AG04449 (cell line): Measurements from ENCODE around the gene PCYT1A.
"Not testable (repeated sequence)": the region's sequence is repeated elsewhere in the genome, so short reads cannot be mapped to it uniquely, and the experiment has no call there.

ENCODE experiments used
- CTCF ChIA-PET: fragments of 350-600 bp; formaldehyde crosslinking; extraction: SDS; loops from one replicate; lab custom pipeline; 2021; ENCODE audit warnings: antibody characterized with exemption; lab: Yijun Ruan, JAX
- POLR2A ChIA-PET: fragments of 400-600, 350-600 bp; formaldehyde crosslinking; extraction: SDS; loops from one replicate; lab custom pipeline; 2020; ENCODE audit warnings: antibody characterized with exemption, inconsistent platforms; lab: Yijun Ruan, JAX
- DNase-seq: peaks from one replicate; pipeline ENCODE4 v3.0.0-alpha.2; 2010; ENCODE audit warnings: low read depth, low spot score
- H3K4me3 ChIP-seq: 2 replicates; pipeline ENCODE4 v1.5.1; 2011; ENCODE audit warnings: low read depth, mild to moderate bottlenecking, control low read depth, low read length
- TF ChIP-seq, protein P1 (sequence below): IDR thresholded peaks from one replicate; pipeline ENCODE4 v1.5.1; 2011; ENCODE audit warnings: mild to moderate bottlenecking, moderate library complexity, low read length, control low read depth, inconsistent platforms; ENCODE audit not compliant: insufficient read depth; ENCODE audit errors: missing control alignments

Gene PCYT1A

GRCh38 chr3:196255776-196256175 lies 31.8 kb downstream of the PCYT1A start:
- H3K4me3 ChIP-seq = no peak overlapping the region
- TF ChIP-seq, protein P1, sequence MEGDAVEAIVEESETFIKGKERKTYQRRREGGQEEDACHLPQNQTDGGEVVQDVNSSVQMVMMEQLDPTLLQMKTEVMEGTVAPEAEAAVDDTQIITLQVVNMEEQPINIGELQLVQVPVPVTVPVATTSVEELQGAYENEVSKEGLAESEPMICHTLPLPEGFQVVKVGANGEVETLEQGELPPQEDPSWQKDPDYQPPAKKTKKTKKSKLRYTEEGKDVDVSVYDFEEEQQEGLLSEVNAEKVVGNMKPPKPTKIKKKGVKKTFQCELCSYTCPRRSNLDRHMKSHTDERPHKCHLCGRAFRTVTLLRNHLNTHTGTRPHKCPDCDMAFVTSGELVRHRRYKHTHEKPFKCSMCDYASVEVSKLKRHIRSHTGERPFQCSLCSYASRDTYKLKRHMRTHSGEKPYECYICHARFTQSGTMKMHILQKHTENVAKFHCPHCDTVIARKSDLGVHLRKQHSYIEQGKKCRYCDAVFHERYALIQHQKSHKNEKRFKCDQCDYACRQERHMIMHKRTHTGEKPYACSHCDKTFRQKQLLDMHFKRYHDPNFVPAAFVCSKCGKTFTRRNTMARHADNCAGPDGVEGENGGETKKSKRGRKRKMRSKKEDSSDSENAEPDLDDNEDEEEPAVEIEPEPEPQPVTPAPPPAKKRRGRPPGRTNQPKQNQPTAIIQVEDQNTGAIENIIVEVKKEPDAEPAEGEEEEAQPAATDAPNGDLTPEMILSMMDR = no peak
- POLR2A ChIA-PET = no interaction called here
- CTCF ChIA-PET = interaction anchor here (1.0 to 12.5 kb wide), 11 partner anchors 10 to 283 kb away, joined by 3 to 185 read pairs (median 4); partner anchors contain the start of gene SMCO1
- DNase-seq = no peak

DNA sequence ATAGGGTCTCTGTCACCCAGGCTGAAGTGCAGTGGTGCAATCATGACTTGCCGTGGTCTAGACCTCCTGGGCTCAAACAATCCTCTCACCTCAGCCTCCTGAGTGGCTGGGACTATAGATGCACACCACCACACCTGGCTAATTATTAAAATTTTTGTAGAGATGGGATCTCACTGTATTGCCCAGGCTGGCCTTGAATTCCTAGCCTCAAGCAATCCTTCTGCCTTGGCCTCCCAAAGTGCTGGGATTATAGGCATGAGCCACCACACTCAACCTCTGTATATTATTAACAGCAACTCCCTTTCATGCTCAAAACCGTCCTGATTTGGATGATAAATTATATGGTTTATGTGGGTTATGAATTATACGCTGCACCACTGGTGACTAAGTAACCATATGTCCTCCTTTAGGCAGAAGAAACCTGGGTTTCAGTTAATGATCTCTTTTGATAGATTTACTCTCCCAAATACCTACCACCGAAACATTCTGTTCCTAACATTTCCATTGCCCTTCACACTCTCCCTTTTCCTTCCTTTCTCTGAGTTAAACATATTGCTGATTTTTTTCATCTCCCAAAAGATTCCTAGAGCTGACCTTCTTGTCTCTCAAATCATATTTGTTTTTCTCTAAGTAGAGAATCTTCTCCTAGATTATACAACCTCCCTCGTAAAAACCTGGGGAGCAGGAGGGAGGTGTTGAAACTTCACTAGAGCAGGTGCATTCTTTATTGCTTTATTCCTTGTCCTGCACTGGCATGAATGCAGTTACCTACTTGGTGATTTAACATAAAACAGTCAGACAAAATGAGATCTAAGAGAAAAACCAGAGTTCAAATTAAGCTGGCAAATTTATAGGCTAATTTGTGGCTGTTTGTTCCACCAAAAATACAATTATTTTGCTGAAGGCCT lies 32.9 kb downstream of the PCYT1A start:
- CTCF ChIA-PET = interaction anchor here (0.7 to 12.5 kb wide), 27 partner anchors 8 to 433 kb away, joined by 3 to 185 read pairs (median 4); partner anchors contain the start of genes RNF168 and SMCO1
- POLR2A ChIA-PET = no interaction called here
- H3K4me3 ChIP-seq = no peak overlapping the region
- TF ChIP-seq, protein P1 = no peak
- DNase-seq = no peak

DNA sequence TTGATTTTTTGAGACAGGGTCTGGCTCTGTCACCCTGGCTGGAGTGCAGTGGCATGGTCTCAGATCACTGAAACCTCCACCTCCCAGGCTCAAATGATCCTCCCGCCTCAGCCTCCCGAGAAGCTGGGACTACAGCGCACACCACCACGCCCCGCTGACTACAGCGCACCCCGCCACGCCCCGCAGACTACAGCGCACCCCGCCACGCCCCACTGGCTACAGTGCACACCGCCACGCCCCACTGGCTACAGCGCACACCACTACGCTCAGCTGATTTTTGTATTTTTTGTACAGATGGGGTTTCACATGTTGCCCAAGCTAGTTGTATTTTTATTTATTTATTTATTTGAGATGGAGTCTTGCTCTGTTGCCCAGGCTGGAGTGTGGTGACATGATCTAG lies 35.6 kb downstream of the PCYT1A start:
- H3K4me3 ChIP-seq = no peak overlapping the region
- ChIA-PET CTCF (interaction anchor here (1.0 to 12.5 kb wide), 12 partner anchors 11 to 436 kb away, joined by 3 to 185 read pairs (median 4); partner anchors contain the start of gene SMCO1), POLR2A (no interaction called here)
- DNase-seq = no peak
- TF ChIP-seq, protein P1 = no peak

- TF ChIP-seq, protein P1 = no peak
- ChIA-PET POLR2A (no interaction called here), CTCF (no interaction called here)
Measured at GRCh38 chr3:196246612-196247308, 40.8 kb downstream of the PCYT1A start.

GRCh38 chr3:196244166-196244565 lies 43.4 kb downstream of the PCYT1A start:
- H3K4me3 ChIP-seq, POLR2A ChIA-PET, DNase-seq: not testable (repeated sequence)
- CTCF ChIA-PET = interaction anchor here (0.9 kb wide), 1 partner anchor 10 kb away, joined by 3 read pairs; no protein-coding TSS in a partner anchor

More at GRCh38 chr3:196246612-196247308, 40.8 kb downstream of the PCYT1A start:
- no peak overlapping the region for H3K4me3 ChIP-seq
- no peak for DNase-seq

DNA sequence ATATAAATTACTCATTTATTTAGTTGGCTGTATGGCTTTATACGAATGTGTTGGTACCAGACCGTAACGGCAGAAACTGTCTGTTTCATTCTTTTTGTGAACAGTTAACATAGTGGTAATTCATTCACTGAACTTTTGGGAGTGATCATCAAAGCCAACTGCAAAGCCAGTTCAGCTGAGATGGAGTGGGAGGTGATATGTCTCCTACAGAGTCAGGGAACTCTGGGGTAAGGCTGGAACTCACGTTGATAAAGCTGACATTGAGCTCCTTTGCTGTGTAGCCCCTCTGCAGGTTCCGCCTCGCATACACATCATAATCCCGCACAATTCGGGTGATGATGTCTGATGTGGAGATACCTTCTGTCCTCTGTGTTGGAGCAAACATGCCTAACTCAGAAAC lies 45.8 kb downstream of the PCYT1A start:
- ChIA-PET POLR2A (no interaction called here), CTCF (interaction anchor here (1.0 to 3.3 kb wide), 2 partner anchors 12 to 45 kb away, joined by 3 to 28 read pairs; no protein-coding TSS in a partner anchor)
- TF ChIP-seq, protein P1 = no peak
- no peak overlapping the region for H3K4me3 ChIP-seq
- DNase-seq = no peak
